Mesodermal cell (in vitro differentiated cells): Measurements from ENCODE around the gene EPSTI1.

Experiments
- H3K27ac ChIP-seq: 2 replicates; pipeline ENCODE4 v1.7.0; 2013; ENCODE audit warnings: mild to moderate bottlenecking, low read depth, low read length, moderate library complexity; ENCODE audit not compliant: severe bottlenecking
- H3K36me3 ChIP-seq: 2 replicates; pipeline ENCODE4 v1.7.1; 2013; ENCODE audit warnings: mild to moderate bottlenecking, low read length, moderate library complexity; ENCODE audit not compliant: control insufficient read depth, insufficient read depth
- H3K4me1 ChIP-seq: one replicate; pipeline ENCODE4 v1.7.1; 2013; ENCODE audit warnings: mild to moderate bottlenecking, low read length; ENCODE audit not compliant: insufficient read depth, control insufficient read depth, poor library complexity, severe bottlenecking
- H3K4me3 ChIP-seq: 2 replicates; pipeline ENCODE4 v1.7.0; 2013; ENCODE audit warnings: low read length, control low read depth, mild to moderate bottlenecking; ENCODE audit not compliant: insufficient read depth, poor library complexity, severe bottlenecking; ENCODE audit errors: extremely low read depth
- H3K9me3 ChIP-seq: 2 replicates; pipeline ENCODE4 v1.7.1; 2013; ENCODE audit warnings: mild to moderate bottlenecking, low read length, moderate library complexity; ENCODE audit not compliant: control insufficient read depth
- WGBS, 2 experiments: methylation state at CpG; one replicate each; pipeline ENCODE4 v1.1.5; 2013; ENCODE audit warnings: missing lambda C conversion rate in 2 of 2; ENCODE audit not compliant: insufficient coverage in 2 of 2; 5-methylcytosine and 5-hydroxymethylcytosine counted together

Gene EPSTI1

GRCh38 chr13:42947925-42948324, 44.1 kb downstream of the EPSTI1 start:
- H3K4me3 ChIP-seq = no peak overlapping the region
- no peaks in the 10 kb centered on the region for H3K36me3 ChIP-seq
- no peaks in the 10 kb centered on the region for H3K9me3 ChIP-seq
- no peak overlapping the region for H3K27ac ChIP-seq
- H3K4me1 ChIP-seq = no peaks in the 10 kb centered on the region
- WGBS, 2 experiments = 93 to 95% methylated on average over 11 of the region's 11 CpGs

- Histone ChIP-seq H3K27ac (no peak overlapping the region), H3K9me3 (no peaks in the 10 kb centered on the region), H3K4me1 (no peaks in the 10 kb centered on the region), H3K4me3 (no peak overlapping the region), H3K36me3 (no peaks in the 10 kb centered on the region)
- 88 to 100% methylated on average over 1 of the region's 1 CpG for WGBS, 2 experiments
These were observed 45.1 kb downstream of the EPSTI1 start for GRCh38 chr13:42946927-42947326.

- Histone ChIP-seq H3K27ac (no peak overlapping the region), H3K4me1 (no peaks in the 10 kb centered on the region), H3K36me3 (no peaks in the 10 kb centered on the region), H3K9me3 (no peaks in the 10 kb centered on the region), H3K4me3 (no peak overlapping the region)
- WGBS, 2 experiments = 100% methylated on average over 1 to 2 of the region's 3 CpGs
These were observed 62.0 kb downstream of the EPSTI1 start for GRCh38 chr13:42929886-42930535.

GRCh38 chr13:42926555-42926954, 65.5 kb downstream of the EPSTI1 start:
- Histone ChIP-seq H3K27ac (no peak overlapping the region), H3K4me1 (no peaks in the 10 kb centered on the region), H3K9me3 (no peaks in the 10 kb centered on the region), H3K36me3 (no peaks in the 10 kb centered on the region), H3K4me3 (no peak overlapping the region)
- WGBS, 2 experiments = 80 to 100% methylated on average over 1 of the region's 2 CpGs

- no peak overlapping the region for H3K4me3 ChIP-seq
- WGBS, 2 experiments = 100% methylated on average over 1 to 2 of the region's 3 CpGs
- no peaks in the 10 kb centered on the region for H3K4me1 ChIP-seq
- no peaks in the 10 kb centered on the region for H3K9me3 ChIP-seq
- H3K36me3 ChIP-seq = no peaks in the 10 kb centered on the region
- no peak overlapping the region for H3K27ac ChIP-seq
These were observed 66.0 kb downstream of the EPSTI1 start for GRCh38 chr13:42926043-42926442.

- H3K27ac ChIP-seq = no peak overlapping the region
- WGBS, 2 experiments = 100% methylated on average over 1 of the region's 2 CpGs
- H3K36me3 ChIP-seq = no peaks in the 10 kb centered on the region
- no peaks in the 10 kb centered on the region for H3K9me3 ChIP-seq
- H3K4me1 ChIP-seq = no peaks in the 10 kb centered on the region
- no peak overlapping the region for H3K4me3 ChIP-seq
These were observed 66.4 kb downstream of the EPSTI1 start for GRCh38 chr13:42925626-42926025.

- Histone ChIP-seq H3K9me3 (no peaks in the 10 kb centered on the region), H3K36me3 (no peaks in the 10 kb centered on the region), H3K4me1 (no peaks in the 10 kb centered on the region), H3K4me3 (no peak overlapping the region), H3K27ac (no peak overlapping the region)
- 87 to 90% methylated on average over 5 of the region's 5 CpGs for WGBS, 2 experiments
These were observed 67.7 kb downstream of the EPSTI1 start for GRCh38 chr13:42924344-42924743.

- H3K9me3 ChIP-seq = no peaks in the 10 kb centered on the region
- no CpG with 5 or more reads among the region's 4 CpGs for WGBS, 2 experiments
- no peak overlapping the region for H3K4me3 ChIP-seq
- H3K27ac ChIP-seq = no peak overlapping the region
- no peaks in the 10 kb centered on the region for H3K4me1 ChIP-seq
- no peaks in the 10 kb centered on the region for H3K36me3 ChIP-seq
These were observed 84.3 kb downstream of the EPSTI1 start for GRCh38 chr13:42907745-42908144.

- Histone ChIP-seq H3K4me3 (no peak overlapping the region), H3K36me3 (no peaks in the 10 kb centered on the region), H3K4me1 (no peaks in the 10 kb centered on the region), H3K9me3 (no peaks in the 10 kb centered on the region), H3K27ac (no peak overlapping the region)
- WGBS, 2 experiments = 90 to 100% methylated on average over 2 to 3 of the region's 4 CpGs
These were observed 85.8 kb downstream of the EPSTI1 start for GRCh38 chr13:42906257-42906656.

GRCh38 chr13:42905579-42905978, 86.5 kb downstream of the EPSTI1 start:
- no peaks in the 10 kb centered on the region for H3K36me3 ChIP-seq
- no peaks in the 10 kb centered on the region for H3K4me1 ChIP-seq
- H3K27ac ChIP-seq = no peak overlapping the region
- no peak overlapping the region for H3K4me3 ChIP-seq
- 88 to 100% methylated on average over 1 of the region's 2 CpGs for whole genome bisulfite sequencing, 2 experiments
- no peaks in the 10 kb centered on the region for H3K9me3 ChIP-seq

GRCh38 chr13:42899266-42899665, 92.8 kb downstream of the EPSTI1 start:
- no peaks in the 10 kb centered on the region for H3K36me3 ChIP-seq
- no CpG with 5 or more reads among the region's 3 CpGs for WGBS, 2 experiments
- H3K9me3 ChIP-seq = no peaks in the 10 kb centered on the region

More at GRCh38 chr13:42899266-42899665, 92.8 kb downstream of the EPSTI1 start:
- H3K4me3 ChIP-seq = no peak overlapping the region
- H3K27ac ChIP-seq = no peak overlapping the region
- no peaks in the 10 kb centered on the region for H3K4me1 ChIP-seq
